Stimulated activated memory B cell treated with anti-CD40 and anti-IgM and Interleukin-4, amounts not matched to agents 10 μg/mL and 1 μg/mL and 100 μg/mL, for 72 hours (primary cell): ENCODE measurements around the gene STUB1.

Experiments
- ATAC-seq: fragments of 150-1000 bp; cut with Tn5 transposase; 2 replicates; pipeline ENCODE4 v1.10.0; 2021
- H3K27ac Mint-ChIP-seq: one replicate; pipeline ENCODE4 v1.8.0; 2022; ENCODE audit warnings: mild to moderate bottlenecking, mixed read lengths
- H3K27me3 Mint-ChIP-seq: one replicate; pipeline ENCODE4 v1.8.0; 2022; ENCODE audit warnings: mixed read lengths
- H3K36me3 Mint-ChIP-seq: one replicate; pipeline ENCODE4 v1.8.0; 2022; ENCODE audit warnings: mixed read lengths
- H3K4me1 Mint-ChIP-seq: one replicate; pipeline ENCODE4 v1.8.0; 2022; ENCODE audit warnings: mixed read lengths
- H3K4me3 Mint-ChIP-seq: one replicate; pipeline ENCODE4 v1.8.0; 2022; ENCODE audit warnings: mild to moderate bottlenecking, moderate library complexity, mixed read lengths
- H3K9me3 Mint-ChIP-seq: one replicate; pipeline ENCODE4 v1.8.0; 2022; ENCODE audit warnings: mixed read lengths

The STUB1 gene

DNA sequence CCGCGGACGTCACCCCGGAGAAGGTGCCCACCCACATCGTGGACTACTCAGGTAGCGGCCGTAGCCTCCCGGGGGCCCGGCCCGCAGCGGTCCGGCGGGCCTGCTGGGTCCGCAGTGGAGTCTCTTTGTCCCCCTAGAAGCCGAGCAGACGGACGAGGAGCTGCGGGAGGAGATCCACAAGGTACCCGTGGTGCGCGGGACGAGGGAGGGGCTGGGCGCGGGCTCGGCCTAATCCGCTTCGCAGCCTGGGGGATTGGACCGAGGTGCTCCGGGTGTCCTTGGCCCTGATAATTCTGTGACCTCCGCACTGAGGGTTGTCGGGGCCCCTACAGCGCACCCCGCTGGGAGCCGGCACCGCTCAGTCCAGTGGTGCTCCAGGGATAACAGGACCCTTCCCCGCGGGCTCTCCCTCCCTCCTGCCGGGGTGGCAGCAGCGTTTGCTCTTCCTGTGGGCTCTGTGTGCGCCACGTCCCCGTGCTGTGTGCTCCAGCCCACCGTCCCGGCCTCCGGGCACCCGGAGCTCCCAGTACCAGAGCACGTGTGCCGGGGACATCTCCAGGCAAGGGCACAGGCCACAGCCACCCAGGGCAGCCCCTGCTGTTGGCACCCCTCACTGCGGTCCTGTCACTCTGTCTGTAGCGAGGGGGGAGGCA is 11.6 kb upstream of the STUB1 start:
- H3K36me3 Mint-ChIP-seq = peaks cover 28% of the 10 kb centered on the region
- peak overlapping the region; percentile 82 for H3K27ac Mint-ChIP-seq
- no peaks in the 10 kb centered on the region for H3K27me3 Mint-ChIP-seq
- H3K9me3 Mint-ChIP-seq = no peaks in the 10 kb centered on the region
- peak; percentile 0 for ATAC-seq
- H3K4me1 Mint-ChIP-seq = peaks cover 7% of the 10 kb centered on the region
- H3K4me3 Mint-ChIP-seq = peak overlapping the region; percentile 82

DNA sequence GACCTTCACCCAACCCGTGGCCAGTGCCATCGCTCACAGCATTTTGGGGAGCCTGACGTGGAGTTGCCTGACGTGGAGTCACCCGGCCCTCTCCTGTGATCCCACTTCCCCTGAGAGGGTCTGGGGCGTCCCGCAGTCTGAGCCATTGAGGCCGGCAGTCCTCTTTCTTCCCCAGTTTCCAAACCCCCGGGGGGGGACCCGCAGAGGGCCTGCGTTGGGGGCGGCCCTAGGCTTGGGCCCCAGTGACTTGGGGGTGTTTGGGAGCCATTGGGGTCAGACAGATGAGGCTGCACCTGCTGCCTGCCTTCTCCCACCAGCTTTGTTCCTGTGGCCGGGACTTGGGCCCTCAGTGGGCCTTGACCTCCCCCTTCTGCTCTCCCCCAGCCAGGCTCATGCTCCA is 10.5 kb upstream of the STUB1 start:
- peaks cover 9% of the 10 kb centered on the region for H3K4me1 Mint-ChIP-seq
- ATAC-seq = no peak
- peaks cover 34% of the 10 kb centered on the region for H3K36me3 Mint-ChIP-seq
- H3K4me3 Mint-ChIP-seq = peak overlapping the region; percentile 58
- H3K27ac Mint-ChIP-seq = no peak overlapping the region
- H3K9me3 Mint-ChIP-seq = no peaks in the 10 kb centered on the region
- H3K27me3 Mint-ChIP-seq = peaks cover 2% of the 10 kb centered on the region

DNA sequence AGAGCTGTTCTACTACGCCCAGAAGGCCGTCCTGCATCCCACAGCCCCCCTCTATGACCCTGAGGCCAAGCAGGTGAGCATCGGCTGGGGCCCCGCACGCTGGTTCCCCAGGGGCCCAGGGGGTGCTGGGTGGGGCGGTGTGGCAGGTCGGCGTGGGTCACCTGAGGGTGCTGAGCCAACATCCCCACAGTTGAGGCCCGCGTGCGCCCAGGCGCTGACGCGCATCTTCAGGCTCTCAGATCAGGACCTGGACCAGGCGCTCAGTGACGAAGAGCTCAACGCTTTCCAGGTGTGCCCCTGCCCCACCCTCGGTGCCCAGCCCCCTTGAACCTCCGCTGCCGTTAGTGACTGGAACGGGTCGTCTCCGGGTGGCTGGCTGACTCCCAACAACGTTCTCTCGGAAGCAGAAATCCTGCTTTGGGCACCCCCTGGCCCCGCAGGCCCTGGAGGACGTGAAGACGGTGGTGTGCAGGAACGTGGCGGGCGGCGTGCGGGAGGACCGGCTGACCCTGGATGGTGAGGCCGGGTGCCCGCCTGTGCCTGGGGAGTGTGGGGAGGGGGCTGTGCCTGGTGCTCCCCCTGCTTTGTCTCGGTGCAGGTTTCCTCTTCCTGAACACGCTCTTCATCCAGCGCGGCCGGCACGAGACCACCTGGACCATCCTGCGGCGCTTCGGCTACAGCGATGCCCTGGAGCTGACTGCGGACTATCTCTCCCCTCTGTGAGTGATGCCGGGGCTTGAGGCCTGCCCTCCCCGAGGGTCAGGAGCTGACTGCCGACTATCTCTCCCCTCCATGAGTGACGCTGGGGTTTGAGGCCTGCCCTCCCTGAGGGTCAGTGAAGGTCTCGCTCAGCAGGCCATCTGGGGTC is 9.5 kb upstream of the STUB1 start:
- H3K9me3 Mint-ChIP-seq = no peaks in the 10 kb centered on the region
- no peak overlapping the region for H3K27ac Mint-ChIP-seq
- ATAC-seq = no peak
- peaks cover 16% of the 10 kb centered on the region for H3K4me1 Mint-ChIP-seq
- H3K36me3 Mint-ChIP-seq = peaks cover 38% of the 10 kb centered on the region
- H3K27me3 Mint-ChIP-seq = peaks cover 13% of the 10 kb centered on the region
- no peak overlapping the region for H3K4me3 Mint-ChIP-seq

DNA sequence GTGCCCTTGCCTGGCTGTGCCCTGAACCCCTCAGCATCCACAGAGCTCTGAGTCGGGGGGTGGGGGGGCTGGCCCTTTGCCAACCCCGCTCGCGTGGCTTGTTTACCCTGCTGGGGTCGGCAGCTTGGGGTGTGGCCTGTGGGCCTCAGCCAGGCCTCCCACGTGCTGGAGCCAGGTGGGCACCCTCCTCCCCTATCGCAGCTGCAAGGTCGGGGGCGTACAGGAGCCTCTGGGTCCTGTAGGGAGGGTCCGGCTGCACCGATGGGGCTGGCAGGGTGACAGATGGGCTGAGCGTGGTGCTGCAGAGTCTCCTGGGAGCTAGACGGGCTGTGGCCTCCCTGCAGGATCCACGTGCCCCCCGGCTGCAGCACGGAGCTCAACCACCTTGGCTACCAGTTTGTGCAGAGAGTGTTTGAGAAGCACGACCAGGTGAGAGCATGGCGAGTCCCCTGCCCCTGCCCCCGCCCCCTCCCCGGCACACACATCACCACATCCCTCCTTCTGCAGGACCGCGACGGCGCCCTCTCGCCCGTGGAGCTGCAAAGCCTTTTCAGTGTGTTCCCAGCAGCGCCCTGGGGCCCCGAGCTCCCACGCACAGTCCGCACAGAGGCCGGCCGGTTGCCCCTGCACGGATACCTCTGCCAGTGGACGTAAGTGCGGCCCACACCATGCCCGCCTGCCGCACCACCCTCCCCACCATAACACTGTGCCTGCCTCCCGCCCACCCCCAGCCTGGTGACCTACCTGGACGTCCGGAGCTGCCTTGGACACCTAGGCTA is 8.7 kb upstream of the STUB1 start:
- Mint-ChIP-seq H3K27ac (no peak overlapping the region), H3K9me3 (no peaks in the 10 kb centered on the region), H3K36me3 (peaks cover 38% of the 10 kb centered on the region), H3K27me3 (peaks cover 13% of the 10 kb centered on the region), H3K4me3 (no peak overlapping the region), H3K4me1 (peaks cover 16% of the 10 kb centered on the region)
- ATAC-seq = no peak

DNA sequence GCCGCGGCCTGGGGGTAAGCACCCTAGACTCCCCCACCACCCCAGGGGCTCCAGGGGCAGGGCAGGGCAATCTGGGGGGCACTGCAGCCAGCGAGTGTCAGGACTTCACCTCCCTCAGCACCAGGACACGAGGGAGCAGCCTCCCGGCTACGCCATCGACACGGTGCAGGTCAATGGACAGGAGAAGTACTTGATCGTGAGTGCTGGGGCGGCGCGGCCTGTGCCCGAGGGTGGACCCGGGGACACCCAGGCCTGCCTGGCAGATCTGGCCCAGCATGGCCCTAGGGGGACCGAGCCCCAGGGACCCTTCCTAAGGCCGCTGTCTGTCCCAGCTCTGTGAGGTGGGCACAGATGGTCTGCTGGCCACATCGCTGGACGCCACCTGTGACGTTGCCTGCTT is 7.8 kb upstream of the STUB1 start:
- no peak for ATAC-seq
- Mint-ChIP-seq H3K9me3 (no peaks in the 10 kb centered on the region), H3K36me3 (peaks cover 38% of the 10 kb centered on the region), H3K27ac (no peak overlapping the region), H3K4me3 (no peak overlapping the region), H3K4me1 (peaks cover 16% of the 10 kb centered on the region), H3K27me3 (peaks cover 13% of the 10 kb centered on the region)

DNA sequence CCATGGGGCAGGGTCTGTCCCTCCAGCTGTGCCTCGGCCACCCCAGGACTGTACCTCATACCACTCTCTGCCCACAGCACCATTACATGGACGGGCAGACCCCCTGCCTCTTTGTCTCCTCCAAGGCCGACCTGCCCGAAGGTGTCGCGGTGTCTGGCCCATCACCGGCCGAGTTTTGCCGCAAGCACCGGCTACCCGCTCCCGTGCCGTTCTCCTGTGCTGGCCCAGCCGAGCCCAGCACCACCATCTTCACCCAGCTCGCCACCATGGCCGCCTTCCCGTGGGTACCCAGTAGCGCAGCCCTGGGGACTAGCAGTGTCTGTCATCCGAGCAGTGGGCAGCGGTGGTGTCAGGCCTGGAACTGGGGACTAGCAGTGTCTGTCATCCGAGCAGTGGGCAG is 7.4 kb upstream of the STUB1 start:
- no peak for ATAC-seq
- Mint-ChIP-seq H3K4me1 (peaks cover 17% of the 10 kb centered on the region), H3K4me3 (no peak overlapping the region), H3K9me3 (no peaks in the 10 kb centered on the region), H3K27me3 (peaks cover 13% of the 10 kb centered on the region), H3K36me3 (peaks cover 38% of the 10 kb centered on the region), H3K27ac (no peak overlapping the region)

DNA sequence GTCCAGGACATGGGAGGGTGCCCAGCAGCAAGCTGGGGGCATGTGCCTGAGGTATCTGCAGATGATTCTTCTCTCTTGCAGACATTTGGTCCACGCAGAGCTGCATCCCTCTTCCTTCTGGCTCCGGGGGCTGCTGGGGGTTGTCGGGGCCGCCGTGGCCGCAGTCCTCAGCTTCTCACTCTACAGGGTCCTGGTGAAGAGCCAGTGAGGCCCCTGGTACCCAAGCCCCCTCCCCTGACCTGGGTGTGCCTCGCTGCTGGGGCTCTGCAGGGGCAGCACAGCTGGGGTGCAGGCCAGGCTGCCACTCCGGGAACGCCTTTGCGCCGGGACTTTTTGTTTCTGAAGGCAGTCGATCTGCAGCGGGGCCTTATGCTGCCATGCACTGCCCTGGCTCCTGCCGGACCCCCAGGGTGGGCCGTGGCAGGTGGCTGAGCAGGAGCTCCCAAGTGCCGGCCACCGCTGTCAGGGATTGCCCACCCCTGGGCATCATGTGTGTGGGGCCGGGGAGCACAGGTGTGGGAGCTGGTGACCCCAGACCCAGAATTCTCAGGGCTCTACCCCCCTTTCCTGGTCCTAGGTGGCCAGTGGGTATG is 6.7 kb upstream of the STUB1 start:
- peaks cover 38% of the 10 kb centered on the region for H3K36me3 Mint-ChIP-seq
- no peak overlapping the region for H3K27ac Mint-ChIP-seq
- peaks cover 23% of the 10 kb centered on the region for H3K4me1 Mint-ChIP-seq
- H3K4me3 Mint-ChIP-seq = no peak overlapping the region
- no peaks in the 10 kb centered on the region for H3K9me3 Mint-ChIP-seq
- peaks cover 13% of the 10 kb centered on the region for H3K27me3 Mint-ChIP-seq
- ATAC-seq = no peak

DNA sequence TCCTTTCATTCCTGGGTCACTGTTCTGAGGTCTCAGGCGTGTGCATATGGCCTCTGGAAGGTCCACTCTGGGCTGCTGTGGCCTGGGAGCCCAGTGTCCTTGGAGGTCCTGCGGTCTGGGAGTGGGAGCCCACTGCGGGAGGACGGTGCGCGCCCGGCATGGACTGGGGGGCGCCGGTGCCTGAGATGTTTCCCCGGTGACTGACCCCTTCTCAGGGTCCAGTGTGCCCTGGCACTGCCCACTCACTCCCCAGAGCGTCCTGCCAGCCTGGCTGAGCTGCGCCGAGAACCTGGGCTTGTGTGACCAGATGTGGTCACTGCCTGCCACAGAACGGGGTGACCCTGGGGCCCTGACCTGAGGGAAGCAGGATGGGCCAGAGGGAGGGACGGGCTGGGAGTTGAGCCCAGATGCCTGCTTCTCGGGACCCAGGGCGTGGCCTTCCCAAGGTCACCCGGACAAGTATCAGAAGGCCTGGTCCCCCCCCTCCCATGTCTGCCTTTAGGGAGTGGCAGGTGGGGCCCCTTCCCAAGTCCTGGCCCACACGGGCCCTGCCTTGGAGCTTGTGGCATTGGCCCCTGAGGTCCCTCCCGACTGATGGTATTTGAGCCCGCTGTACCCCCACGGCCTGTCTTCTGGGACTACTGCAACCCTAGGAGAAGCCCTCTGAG is 5.9 kb upstream of the STUB1 start:
- peak overlapping the region; percentile 58 for H3K4me3 Mint-ChIP-seq
- H3K4me1 Mint-ChIP-seq = peaks cover 24% of the 10 kb centered on the region
- H3K9me3 Mint-ChIP-seq = no peaks in the 10 kb centered on the region
- H3K36me3 Mint-ChIP-seq = peaks cover 38% of the 10 kb centered on the region
- ATAC-seq = no peak
- H3K27me3 Mint-ChIP-seq = peaks cover 13% of the 10 kb centered on the region
- no peak overlapping the region for H3K27ac Mint-ChIP-seq

DNA sequence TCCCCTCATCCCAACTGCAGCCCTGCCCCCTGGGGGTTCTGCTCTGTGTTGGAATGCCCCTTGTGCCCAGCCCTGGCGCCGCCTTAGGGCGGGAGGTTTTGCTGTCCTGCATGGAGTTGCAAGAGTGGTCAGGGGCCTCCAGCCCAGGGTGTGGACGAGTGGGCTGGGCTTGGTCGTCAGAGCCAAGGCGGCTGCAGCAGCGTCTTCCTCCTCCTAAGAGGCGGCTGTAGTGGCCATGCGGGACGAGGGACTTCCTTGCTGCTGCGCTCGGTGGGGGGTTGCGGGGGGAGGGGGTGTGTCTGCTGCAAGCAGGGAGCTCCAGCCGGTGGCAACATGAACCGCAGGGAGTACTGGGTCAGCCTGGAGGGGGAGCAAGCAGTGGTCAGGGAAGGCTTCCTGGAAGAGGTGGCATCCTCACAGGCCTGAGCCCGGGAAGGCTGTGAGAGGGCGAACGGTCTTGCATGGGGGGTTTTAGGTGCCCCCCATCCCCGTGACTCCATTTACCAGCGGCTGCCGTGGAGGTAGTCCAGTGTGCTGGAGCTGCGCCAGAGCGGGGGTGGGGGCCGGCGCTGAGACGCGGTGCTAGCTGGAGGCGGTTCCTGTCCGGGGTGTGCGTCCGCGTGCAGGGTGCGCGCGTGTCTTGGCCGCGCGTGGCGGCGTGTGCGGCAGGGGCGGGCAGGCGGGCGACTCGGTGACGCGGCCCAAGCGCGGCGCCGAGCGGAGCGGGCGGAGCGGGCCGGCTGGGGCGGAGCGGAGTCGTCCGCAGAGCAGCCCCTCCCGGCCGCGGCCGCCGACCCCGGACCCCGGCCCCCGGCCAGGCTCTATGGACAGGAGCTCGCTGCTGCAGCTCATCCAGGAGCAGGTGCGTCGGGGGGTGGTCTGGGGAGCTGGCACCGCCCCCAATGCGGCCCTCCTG is 5.0 kb upstream of the STUB1 start, which contains the start of gene RHBDL1:
RHBDL1 (plus strand) TSS at position 704 of the 916 bp plus-strand sequence; CDS start at position 824, 120 bp downstream.
- ATAC-seq = no peak
- Mint-ChIP-seq H3K36me3 (peaks cover 34% of the 10 kb centered on the region), H3K27ac (no peak within 1 kb of the TSS)

DNA sequence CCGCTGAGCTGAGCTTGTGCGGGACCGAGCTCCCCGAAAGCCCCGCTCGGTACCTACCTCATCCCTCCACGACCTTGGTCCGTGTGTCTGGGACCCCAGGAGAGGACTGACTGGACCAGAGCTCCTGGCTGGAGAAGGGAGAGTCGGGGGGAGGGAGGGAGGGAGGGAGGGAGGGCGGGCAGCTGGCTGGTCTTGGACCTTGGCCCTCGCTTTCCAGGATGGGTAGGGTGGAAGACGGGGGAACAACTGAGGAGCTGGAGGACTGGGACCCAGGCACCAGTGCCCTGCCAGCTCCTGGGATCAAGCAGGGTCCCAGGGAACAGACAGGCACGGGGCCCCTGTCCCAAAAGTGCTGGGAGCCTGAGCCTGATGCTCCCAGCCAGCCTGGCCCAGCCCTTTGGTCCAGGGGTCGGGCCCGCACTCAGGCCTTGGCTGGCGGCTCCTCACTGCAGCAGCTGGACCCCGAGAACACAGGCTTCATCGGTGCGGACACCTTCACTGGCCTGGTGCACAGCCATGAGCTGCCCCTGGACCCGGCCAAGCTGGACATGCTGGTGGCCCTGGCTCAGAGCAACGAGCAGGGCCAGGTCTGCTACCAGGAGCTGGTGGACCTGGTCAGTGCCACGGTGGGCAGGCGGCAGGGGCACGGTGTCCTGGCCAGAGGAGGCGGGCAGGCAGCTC is 4.2 kb upstream of the STUB1 start:
- Mint-ChIP-seq H3K27me3 (peaks cover 13% of the 10 kb centered on the region), H3K36me3 (peaks cover 26% of the 10 kb centered on the region), H3K4me1 (peaks cover 29% of the 10 kb centered on the region), H3K27ac (no peak overlapping the region), H3K9me3 (no peaks in the 10 kb centered on the region), H3K4me3 (no peak overlapping the region)
- ATAC-seq = no peak

More for the DNA sequence above, 5.0 kb upstream of the STUB1 start, which contains the start of gene RHBDL1:
- peaks cover 13% of the 10 kb centered on the region for H3K27me3 Mint-ChIP-seq
- no peaks in the 10 kb centered on the region for H3K9me3 Mint-ChIP-seq
- H3K4me1 Mint-ChIP-seq = peaks cover 27% of the 10 kb centered on the region
- H3K4me3 Mint-ChIP-seq = peak within 1 kb of the TSS; percentile 58

DNA sequence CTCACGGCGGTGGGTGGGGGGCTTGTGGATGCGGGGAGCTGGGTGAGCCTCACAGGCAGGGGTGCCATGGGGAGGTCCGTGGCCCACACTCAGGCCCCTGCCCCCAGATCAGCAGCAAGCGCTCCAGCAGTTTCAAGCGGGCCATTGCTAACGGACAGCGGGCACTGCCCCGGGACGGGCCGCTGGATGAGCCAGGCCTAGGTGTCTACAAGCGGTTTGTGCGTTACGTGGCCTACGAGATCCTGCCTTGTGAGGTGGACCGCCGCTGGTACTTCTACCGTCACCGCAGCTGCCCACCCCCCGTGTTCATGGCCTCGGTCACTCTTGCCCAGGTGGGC is 3.7 kb upstream of the STUB1 start:
- Mint-ChIP-seq H3K9me3 (no peaks in the 10 kb centered on the region), H3K36me3 (peaks cover 22% of the 10 kb centered on the region), H3K27me3 (peaks cover 13% of the 10 kb centered on the region), H3K4me1 (peaks cover 34% of the 10 kb centered on the region), H3K4me3 (no peak overlapping the region), H3K27ac (no peak overlapping the region)
- no peak for ATAC-seq

DNA sequence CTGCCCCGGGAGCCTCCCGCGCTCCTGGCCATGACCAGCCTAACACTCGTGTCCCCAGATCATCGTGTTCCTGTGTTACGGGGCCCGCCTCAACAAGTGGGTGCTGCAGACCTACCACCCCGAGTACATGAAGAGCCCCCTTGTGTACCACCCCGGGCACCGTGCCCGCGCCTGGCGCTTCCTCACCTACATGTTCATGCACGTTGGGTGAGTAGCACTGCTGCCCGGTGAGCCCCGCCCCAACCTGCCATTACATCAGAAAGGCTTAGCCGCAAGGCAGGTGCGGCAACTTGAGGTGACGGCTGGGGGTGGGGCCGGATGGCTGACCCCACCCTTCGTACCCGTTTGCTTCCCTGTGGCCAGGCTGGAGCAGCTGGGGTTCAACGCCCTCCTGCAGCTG is 3.3 kb upstream of the STUB1 start:
- Mint-ChIP-seq H3K4me1 (peaks cover 38% of the 10 kb centered on the region), H3K4me3 (no peak overlapping the region), H3K9me3 (no peaks in the 10 kb centered on the region), H3K27ac (no peak overlapping the region), H3K27me3 (peaks cover 13% of the 10 kb centered on the region), H3K36me3 (peaks cover 22% of the 10 kb centered on the region)
- ATAC-seq = no peak

DNA sequence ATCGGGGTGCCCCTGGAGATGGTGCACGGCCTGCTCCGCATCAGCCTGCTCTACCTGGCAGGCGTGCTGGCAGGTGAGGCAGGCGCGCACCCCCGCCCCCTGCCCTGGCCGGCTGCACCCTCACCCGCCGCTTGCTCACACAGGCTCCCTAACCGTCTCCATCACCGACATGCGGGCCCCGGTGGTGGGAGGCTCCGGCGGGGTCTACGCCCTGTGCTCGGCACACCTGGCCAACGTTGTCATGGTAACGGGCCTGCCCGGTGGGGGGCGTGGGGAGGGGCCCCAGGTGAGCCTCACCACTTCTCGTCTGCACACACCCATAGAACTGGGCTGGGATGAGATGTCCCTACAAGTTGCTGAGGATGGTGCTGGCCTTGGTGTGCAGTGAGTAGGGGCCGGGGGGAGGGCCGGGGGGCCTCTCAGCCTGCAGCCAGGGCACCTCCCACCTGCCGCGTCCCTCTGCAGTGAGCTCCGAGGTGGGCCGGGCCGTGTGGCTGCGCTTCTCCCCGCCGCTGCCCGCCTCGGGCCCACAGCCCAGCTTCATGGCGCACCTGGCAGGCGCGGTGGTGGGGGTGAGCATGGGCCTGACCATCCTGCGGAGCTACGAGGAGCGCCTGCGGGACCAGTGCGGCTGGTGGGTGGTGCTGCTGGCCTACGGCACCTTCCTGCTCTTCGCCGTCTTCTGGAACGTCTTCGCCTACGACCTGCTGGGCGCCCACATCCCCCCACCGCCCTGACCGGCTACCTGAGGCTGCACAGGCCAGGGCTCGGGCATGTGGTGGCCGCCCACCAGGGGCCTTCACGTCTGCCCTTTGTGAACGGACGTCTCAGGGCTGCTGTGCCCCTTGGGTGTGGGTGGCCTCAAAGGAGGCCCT is 2.7 kb upstream of the STUB1 start:
- no peak overlapping the region for H3K4me3 Mint-ChIP-seq
- H3K9me3 Mint-ChIP-seq = no peaks in the 10 kb centered on the region
- H3K27me3 Mint-ChIP-seq = peaks cover 13% of the 10 kb centered on the region
- peaks cover 27% of the 10 kb centered on the region for H3K36me3 Mint-ChIP-seq
- ATAC-seq = no peak
- peaks cover 43% of the 10 kb centered on the region for H3K4me1 Mint-ChIP-seq
- H3K27ac Mint-ChIP-seq = no peak overlapping the region
